NCI-H2196 treated with DMSO at 0.1 percent for 48 hours (cell line): Measurements from ENCODE around the gene ATP6AP1.
"Not testable (repeated sequence)": the region's sequence is repeated elsewhere in the genome, so short reads cannot be mapped to it uniquely, and the experiment has no call there.

Experiments
- DNase-seq: peaks from one replicate; lab custom pipeline; 2025; ENCODE audit not compliant: unreplicated experiment; lab: John Stamatoyannopoulos, UW

ATP6AP1 gene

GRCh38 chrX:154398668-154399526 lies 29.6 kb upstream of the ATP6AP1 start:
- DNase-seq: peak; percentile 44

GRCh38 chrX:154399527-154400368 lies 28.7 kb upstream of the ATP6AP1 start:
- DNase-seq: no peak

- not testable (repeated sequence) for DNase-seq
These were observed 28.1 kb upstream of the ATP6AP1 start for GRCh38 chrX:154400369-154400817.

GRCh38 chrX:154401045-154401799 lies 27.3 kb upstream of the ATP6AP1 start:
- no peak for DNase-seq

GRCh38 chrX:154401918-154402621 lies 26.4 kb upstream of the ATP6AP1 start:
- no peak for DNase-seq

- DNase-seq: no peak
These were observed 25.8 kb upstream of the ATP6AP1 start for GRCh38 chrX:154402622-154403127.

- DNase-seq: no peak
These were observed 25.3 kb upstream of the ATP6AP1 start for GRCh38 chrX:154403192-154403591.

- DNase-seq: no peak
These were observed 24.6 kb upstream of the ATP6AP1 start for GRCh38 chrX:154403858-154404257.

GRCh38 chrX:154404625-154405192 lies 23.8 kb upstream of the ATP6AP1 start:
- DNase-seq: no peak

- no peak for DNase-seq
These were observed 19.7 kb upstream of the ATP6AP1 start for GRCh38 chrX:154408659-154409221.

- no peak for DNase-seq
These were observed 19.1 kb upstream of the ATP6AP1 start, which contains the start of gene DNASE1L1 for GRCh38 chrX:154409222-154409871. TSS of gene DNASE1L1 (minus strand) at chrX:154409254. CDS start at chrX:154405568, 3,686 bp downstream.

GRCh38 chrX:154411981-154412340 lies 16.5 kb upstream of the ATP6AP1 start:
- DNase-seq: peak; percentile 18

- no peak for DNase-seq
These were observed 16.0 kb upstream of the ATP6AP1 start for GRCh38 chrX:154412468-154412867.

- no peak for DNase-seq
These were observed 15.3 kb upstream of the ATP6AP1 start for GRCh38 chrX:154413142-154413541.

- peak; percentile 1 for DNase-seq
These were observed 11.3 kb upstream of the ATP6AP1 start for GRCh38 chrX:154417157-154417556.

- DNase-seq: no peak
These were observed 9.3 kb upstream of the ATP6AP1 start for GRCh38 chrX:154419189-154419588.

- DNase-seq: peak; percentile 7
These were observed 8.6 kb upstream of the ATP6AP1 start for GRCh38 chrX:154419688-154420401.

GRCh38 chrX:154420402-154420756 lies 8.1 kb upstream of the ATP6AP1 start:
- DNase-seq: no peak
